GM19395 (cell line): ENCODE results near the gene NTM.

Experiments
- ATAC-seq: cut with Tn5 transposase; IDR thresholded peaks from one replicate; pipeline ENCODE4 v1.9.1; 2021; ENCODE audit warnings: mild to moderate bottlenecking, moderate library complexity; ENCODE audit not compliant: unreplicated experiment

NTM gene

GRCh38 chr11:131973061-131973460 lies 602.6 kb downstream of the NTM start:
- ATAC-seq = no peak

GRCh38 chr11:131975619-131976018 lies 605.2 kb downstream of the NTM start:
- no peak for ATAC-seq

- no peak for ATAC-seq
Measured at GRCh38 chr11:131976021-131976420, 605.6 kb downstream of the NTM start.

- ATAC-seq = no peak
Measured at GRCh38 chr11:131977231-131977630, 606.8 kb downstream of the NTM start.

GRCh38 chr11:131977854-131978253 lies 607.4 kb downstream of the NTM start:
- ATAC-seq = no peak

- no peak for ATAC-seq
Measured at GRCh38 chr11:131978351-131978750, 607.9 kb downstream of the NTM start.

GRCh38 chr11:131979364-131979763 lies 608.9 kb downstream of the NTM start:
- no peak for ATAC-seq

- ATAC-seq = no peak
Measured at GRCh38 chr11:131980199-131980598, 609.8 kb downstream of the NTM start.

GRCh38 chr11:131980888-131981668 lies 610.7 kb downstream of the NTM start:
- no peak for ATAC-seq

- ATAC-seq = no peak
Measured at GRCh38 chr11:131982154-131982553, 611.7 kb downstream of the NTM start.

GRCh38 chr11:131985846-131986301 lies 615.5 kb downstream of the NTM start:
- ATAC-seq = no peak

- ATAC-seq = no peak
Measured at GRCh38 chr11:131987703-131988102, 617.3 kb downstream of the NTM start.

- no peak for ATAC-seq
Measured at GRCh38 chr11:131991606-131992005, 621.2 kb downstream of the NTM start.

GRCh38 chr11:131993246-131993645 lies 622.8 kb downstream of the NTM start:
- ATAC-seq = no peak

GRCh38 chr11:131998020-131998419 lies 627.6 kb downstream of the NTM start:
- ATAC-seq = no peak

- no peak for ATAC-seq
Measured at GRCh38 chr11:131999084-131999483, 628.7 kb downstream of the NTM start.

- ATAC-seq = no peak
Measured at GRCh38 chr11:131999955-132000354, 629.5 kb downstream of the NTM start.

- ATAC-seq = no peak
Measured at GRCh38 chr11:132005887-132006286, 635.5 kb downstream of the NTM start.

GRCh38 chr11:132006884-132007580 lies 636.6 kb downstream of the NTM start:
- ATAC-seq = no peak

GRCh38 chr11:132008226-132008625 lies 637.8 kb downstream of the NTM start:
- no peak for ATAC-seq

- no peak for ATAC-seq
Measured at GRCh38 chr11:132008872-132009271, 638.5 kb downstream of the NTM start.

GRCh38 chr11:132020001-132020400 lies 649.6 kb downstream of the NTM start:
- no peak for ATAC-seq
